ENCODE data around the gene EPB41. TPM values are rescaled to one million over a fixed set of nuclear protein-coding genes. Genes with fewer than 3 reads are reported as not detected.

EPB41 gene
- total RNA-seq, 1 experiment from 2014 or later: 41.7 TPM

DNA sequence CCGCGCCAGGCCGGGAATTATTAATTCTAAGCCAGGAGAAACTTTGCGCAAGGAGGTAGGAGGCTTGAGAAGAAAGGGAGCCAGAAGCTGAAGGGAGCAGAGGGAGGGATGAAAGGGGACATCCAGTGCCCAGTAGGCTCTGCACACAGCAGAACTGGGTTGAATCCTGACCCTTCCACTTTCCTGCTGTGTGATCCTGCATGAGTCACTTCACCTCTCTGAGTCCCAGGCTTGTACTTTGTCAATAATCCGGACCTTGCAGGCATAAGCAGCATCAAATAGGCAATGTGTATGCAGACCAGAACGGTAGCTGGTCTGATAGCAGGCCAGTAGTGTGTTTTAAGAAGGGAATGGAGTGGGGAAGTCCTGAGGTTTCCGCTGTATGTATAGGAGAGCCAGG is 25.5 kb upstream of the EPB41 start:
- Histone ChIP-seq H3K9ac (ENCODE audit: low read length) (no peak overlapping the region), H3K36me3 (ENCODE audit: control insufficient read depth in 1 of 2, insufficient read depth in 2 of 2, low read length in 2 of 2) (no peaks in the 10 kb centered on the region), H3K27me3 (ENCODE audit: insufficient read depth, low read length) (no peaks in the 10 kb centered on the region), H2AFZ (ENCODE audit: low read depth, low read length, poor library complexity, severe bottlenecking) (no peak overlapping the region), H3K27ac (ENCODE audit: low read depth, low read length) (no peak overlapping the region), H3K9me3 (ENCODE audit: control insufficient read depth in 1 of 2, insufficient read depth in 1 of 2, low read depth in 1 of 2, low read length in 2 of 2) (no peaks in the 10 kb centered on the region), H3K4me1 (ENCODE audit: control insufficient read depth in 1 of 2, insufficient read depth in 2 of 2, low read length in 2 of 2) (peaks cover 20 to 43% of the 10 kb centered on the region in 2 experiments), H3K79me2 (ENCODE audit: insufficient read depth, low read length) (peaks cover 5% of the 10 kb centered on the region; the same call in 1 of the 2 replicates), H3K4me3 (replicated peaks in 1 of 2; ENCODE audit: low read depth in 1 of 2, low read length in 2 of 2) (no peak overlapping the region), H4K20me1 (ENCODE audit: insufficient read depth) (no peaks in the 10 kb centered on the region), H3K4me2 (ENCODE audit: low read length) (no peak overlapping the region), H3K9me2 (ENCODE audit: insufficient read depth) (no peaks in the 10 kb centered on the region)
- ATAC-seq: no peak
- ChIA-PET RAD21 (ENCODE audit: low non-redundant PET in 1 of 2, low total read pairs in 2 of 2, uncharacterized antibody in 2 of 2, unreplicated experiment in 2 of 2) (no interaction called here), CTCF (interaction anchor here (2.0 kb wide), 1 partner anchor 144 kb away, joined by 8 read pairs; no protein-coding TSS in a partner anchor), POLR2A (no interaction called here)
- intact Hi-C loops (cut with micrococcal nuclease): no loop called here
- DNase-seq (ENCODE audit: low read depth, low spot score): no peak
- TSS peak; percentile 29 for BruUV-seq (replicated peaks)
- TF ChIP-seq, protein P1, sequence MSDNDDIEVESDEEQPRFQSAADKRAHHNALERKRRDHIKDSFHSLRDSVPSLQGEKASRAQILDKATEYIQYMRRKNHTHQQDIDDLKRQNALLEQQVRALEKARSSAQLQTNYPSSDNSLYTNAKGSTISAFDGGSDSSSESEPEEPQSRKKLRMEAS (IDR thresholded peaks at IDR 0.05): no peak
- TF ChIP-seq ZNF274 (IDR thresholded peaks at IDR 0.05; ENCODE audit: low read depth, low read length): no peak
- TF ChIP-seq, protein P2, sequence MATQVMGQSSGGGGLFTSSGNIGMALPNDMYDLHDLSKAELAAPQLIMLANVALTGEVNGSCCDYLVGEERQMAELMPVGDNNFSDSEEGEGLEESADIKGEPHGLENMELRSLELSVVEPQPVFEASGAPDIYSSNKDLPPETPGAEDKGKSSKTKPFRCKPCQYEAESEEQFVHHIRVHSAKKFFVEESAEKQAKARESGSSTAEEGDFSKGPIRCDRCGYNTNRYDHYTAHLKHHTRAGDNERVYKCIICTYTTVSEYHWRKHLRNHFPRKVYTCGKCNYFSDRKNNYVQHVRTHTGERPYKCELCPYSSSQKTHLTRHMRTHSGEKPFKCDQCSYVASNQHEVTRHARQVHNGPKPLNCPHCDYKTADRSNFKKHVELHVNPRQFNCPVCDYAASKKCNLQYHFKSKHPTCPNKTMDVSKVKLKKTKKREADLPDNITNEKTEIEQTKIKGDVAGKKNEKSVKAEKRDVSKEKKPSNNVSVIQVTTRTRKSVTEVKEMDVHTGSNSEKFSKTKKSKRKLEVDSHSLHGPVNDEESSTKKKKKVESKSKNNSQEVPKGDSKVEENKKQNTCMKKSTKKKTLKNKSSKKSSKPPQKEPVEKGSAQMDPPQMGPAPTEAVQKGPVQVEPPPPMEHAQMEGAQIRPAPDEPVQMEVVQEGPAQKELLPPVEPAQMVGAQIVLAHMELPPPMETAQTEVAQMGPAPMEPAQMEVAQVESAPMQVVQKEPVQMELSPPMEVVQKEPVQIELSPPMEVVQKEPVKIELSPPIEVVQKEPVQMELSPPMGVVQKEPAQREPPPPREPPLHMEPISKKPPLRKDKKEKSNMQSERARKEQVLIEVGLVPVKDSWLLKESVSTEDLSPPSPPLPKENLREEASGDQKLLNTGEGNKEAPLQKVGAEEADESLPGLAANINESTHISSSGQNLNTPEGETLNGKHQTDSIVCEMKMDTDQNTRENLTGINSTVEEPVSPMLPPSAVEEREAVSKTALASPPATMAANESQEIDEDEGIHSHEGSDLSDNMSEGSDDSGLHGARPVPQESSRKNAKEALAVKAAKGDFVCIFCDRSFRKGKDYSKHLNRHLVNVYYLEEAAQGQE (IDR thresholded peaks at IDR 0.05; ENCODE audit: low read depth): no peak
- TF ChIP-seq, protein P3, sequence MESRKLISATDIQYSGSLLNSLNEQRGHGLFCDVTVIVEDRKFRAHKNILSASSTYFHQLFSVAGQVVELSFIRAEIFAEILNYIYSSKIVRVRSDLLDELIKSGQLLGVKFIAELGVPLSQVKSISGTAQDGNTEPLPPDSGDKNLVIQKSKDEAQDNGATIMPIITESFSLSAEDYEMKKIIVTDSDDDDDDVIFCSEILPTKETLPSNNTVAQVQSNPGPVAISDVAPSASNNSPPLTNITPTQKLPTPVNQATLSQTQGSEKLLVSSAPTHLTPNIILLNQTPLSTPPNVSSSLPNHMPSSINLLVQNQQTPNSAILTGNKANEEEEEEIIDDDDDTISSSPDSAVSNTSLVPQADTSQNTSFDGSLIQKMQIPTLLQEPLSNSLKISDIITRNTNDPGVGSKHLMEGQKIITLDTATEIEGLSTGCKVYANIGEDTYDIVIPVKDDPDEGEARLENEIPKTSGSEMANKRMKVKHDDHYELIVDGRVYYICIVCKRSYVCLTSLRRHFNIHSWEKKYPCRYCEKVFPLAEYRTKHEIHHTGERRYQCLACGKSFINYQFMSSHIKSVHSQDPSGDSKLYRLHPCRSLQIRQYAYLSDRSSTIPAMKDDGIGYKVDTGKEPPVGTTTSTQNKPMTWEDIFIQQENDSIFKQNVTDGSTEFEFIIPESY (IDR thresholded peaks at IDR 0.05; ENCODE audit: extremely low read depth, insufficient replicate concordance, low read length): no peak
- TF ChIP-seq FOSL1 (IDR thresholded peaks at IDR 0.05; ENCODE audit: low read depth): no peak
- no peak for TF ChIP-seq EZH2phosphoT487 (IDR thresholded peaks at IDR 0.05; ENCODE audit: borderline replicate concordance)
- no peak for TF ChIP-seq SP1 (IDR thresholded peaks at IDR 0.05; ENCODE audit: low read depth)
- TF ChIP-seq RAD21 (IDR thresholded peaks at IDR 0.05; ENCODE audit: low read depth): no peak
- no peak for TF ChIP-seq TCF7L2 (IDR thresholded peaks at IDR 0.05; ENCODE audit: borderline replicate concordance, extremely low read depth, insufficient read depth, insufficient read length)
